Measurements from ENCODE around the gene HDX.
"Not testable (repeated sequence)": the region's sequence is repeated elsewhere in the genome, so short reads cannot be mapped to it uniquely, and the experiment has no call there.

Gene HDX, protein sequence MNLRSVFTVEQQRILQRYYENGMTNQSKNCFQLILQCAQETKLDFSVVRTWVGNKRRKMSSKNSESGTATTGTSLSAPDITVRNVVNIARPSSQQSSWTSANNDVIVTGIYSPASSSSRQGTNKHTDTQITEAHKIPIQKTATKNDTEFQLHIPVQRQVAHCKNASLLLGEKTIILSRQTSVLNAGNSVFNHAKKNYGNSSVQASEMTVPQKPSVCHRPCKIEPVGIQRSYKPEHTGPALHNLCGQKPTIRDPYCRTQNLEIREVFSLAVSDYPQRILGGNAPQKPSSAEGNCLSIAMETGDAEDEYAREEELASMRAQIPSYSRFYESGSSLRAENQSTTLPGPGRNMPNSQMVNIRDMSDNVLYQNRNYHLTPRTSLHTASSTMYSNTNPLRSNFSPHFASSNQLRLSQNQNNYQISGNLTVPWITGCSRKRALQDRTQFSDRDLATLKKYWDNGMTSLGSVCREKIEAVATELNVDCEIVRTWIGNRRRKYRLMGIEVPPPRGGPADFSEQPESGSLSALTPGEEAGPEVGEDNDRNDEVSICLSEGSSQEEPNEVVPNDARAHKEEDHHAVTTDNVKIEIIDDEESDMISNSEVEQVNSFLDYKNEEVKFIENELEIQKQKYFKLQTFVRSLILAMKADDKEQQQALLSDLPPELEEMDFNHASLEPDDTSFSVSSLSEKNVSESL

DNA sequence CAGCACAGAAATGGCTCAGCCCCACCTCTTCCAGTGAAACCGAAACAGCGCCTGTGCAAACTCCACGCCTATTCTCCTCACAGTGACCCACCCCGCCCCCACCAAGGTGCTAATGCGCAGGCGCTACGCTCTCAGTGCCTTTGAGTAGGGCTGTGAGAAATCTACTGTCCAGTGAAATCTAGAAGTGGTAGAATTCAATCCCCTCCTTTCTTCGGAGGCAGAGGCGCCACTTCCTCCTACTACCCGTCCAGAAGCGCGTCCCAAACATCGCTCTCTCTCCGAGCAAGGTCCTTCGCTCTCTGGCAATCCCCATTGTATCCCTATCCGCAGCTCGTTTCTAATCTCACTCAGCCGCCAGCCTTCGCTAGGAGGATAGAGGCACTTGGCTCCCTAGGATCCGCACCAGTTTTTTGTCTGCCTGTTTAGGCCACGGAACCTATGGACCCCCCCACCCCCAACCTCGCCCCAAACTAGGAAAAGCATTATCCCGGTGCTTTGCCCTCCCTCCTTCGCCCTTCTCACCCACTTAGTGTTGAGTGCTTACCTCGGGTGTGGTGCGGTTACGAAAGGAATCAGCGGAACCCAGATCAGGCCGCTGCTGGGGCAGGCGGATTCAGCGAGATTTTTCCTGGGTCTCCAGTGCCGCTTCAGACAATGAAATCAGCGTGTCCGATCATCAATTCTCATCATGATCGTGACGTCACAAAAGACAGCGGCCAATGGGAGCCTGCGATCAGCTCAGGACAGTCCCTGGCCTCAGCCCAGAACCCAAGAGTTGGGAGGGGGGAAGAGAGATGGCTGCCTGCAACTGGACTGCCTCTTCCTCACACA is at the start of gene HDX:
Gene HDX (minus strand): TSS at position 656 of the 831 bp plus-strand sequence. CDS start 27,056 bp downstream, outside the sequence.
- peak; percentile 6 to 44 for DNase-seq (ENCODE audit: low read depth in 2 of 2, low spot score in 1 of 2)

DNA sequence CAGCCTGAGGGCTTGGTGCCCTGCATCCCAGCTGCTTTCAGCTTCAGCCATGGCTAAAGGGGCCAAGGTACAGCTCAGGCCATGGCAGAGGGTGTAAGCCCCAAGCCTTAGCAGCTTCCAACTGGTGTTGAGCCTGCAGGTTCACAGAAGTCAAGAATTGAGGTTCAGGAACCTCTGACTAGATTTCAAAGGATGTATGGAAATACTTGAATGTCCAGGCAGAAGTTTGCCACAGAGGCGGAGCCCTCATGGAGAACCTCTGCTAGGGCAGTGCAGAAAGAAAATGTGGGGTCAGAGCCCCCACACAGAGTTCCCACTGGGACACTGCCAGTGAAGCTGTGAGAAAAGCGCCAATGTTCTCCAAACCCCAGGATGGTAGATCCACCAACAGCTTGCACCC is 39.1 kb upstream of the HDX start:
- DNase-seq (ENCODE audit: low read depth in 2 of 2, low spot score in 1 of 2) = not testable (repeated sequence)

DNA sequence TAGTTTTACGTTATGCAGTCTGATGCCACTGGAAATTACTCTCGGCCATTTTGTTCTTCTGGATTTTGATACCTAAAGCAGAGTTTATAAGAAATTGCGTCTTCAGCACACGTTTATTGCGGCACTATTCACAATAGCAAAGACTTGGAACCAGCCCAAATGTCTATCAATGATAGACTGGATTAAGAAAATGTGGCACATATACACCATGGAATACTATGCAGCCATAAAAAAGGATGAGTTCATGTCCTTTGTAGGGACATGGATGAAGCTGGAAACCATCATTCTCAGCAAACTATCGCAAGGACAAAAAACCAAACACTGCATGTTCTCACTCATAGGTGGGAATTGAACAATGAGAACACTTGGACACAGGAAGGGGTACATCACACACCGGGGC is 35.4 kb upstream of the HDX start:
- not testable (repeated sequence) for DNase-seq (ENCODE audit: low read depth in 2 of 2, low spot score in 1 of 2)

DNA sequence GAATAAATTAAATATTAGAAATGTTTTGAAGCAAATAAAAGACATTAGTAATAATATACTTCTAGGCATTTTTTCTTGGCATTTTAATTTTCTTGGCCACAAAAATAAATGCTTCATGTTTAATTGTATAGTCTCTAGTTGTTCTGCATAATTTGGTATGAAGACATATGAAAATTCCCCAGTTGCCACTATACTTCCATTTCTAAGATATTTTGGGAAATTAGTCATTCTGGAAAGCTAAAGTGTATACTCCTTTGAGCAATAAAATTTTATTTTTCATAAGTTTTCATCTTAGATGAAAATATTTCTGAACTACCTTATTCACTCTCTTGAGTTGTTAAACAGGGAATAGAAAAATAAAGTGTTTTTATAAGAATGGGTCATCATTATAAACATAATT is 13.8 kb downstream of the HDX start:
- no peak for DNase-seq (ENCODE audit: low read depth in 2 of 2, low spot score in 1 of 2)

DNA sequence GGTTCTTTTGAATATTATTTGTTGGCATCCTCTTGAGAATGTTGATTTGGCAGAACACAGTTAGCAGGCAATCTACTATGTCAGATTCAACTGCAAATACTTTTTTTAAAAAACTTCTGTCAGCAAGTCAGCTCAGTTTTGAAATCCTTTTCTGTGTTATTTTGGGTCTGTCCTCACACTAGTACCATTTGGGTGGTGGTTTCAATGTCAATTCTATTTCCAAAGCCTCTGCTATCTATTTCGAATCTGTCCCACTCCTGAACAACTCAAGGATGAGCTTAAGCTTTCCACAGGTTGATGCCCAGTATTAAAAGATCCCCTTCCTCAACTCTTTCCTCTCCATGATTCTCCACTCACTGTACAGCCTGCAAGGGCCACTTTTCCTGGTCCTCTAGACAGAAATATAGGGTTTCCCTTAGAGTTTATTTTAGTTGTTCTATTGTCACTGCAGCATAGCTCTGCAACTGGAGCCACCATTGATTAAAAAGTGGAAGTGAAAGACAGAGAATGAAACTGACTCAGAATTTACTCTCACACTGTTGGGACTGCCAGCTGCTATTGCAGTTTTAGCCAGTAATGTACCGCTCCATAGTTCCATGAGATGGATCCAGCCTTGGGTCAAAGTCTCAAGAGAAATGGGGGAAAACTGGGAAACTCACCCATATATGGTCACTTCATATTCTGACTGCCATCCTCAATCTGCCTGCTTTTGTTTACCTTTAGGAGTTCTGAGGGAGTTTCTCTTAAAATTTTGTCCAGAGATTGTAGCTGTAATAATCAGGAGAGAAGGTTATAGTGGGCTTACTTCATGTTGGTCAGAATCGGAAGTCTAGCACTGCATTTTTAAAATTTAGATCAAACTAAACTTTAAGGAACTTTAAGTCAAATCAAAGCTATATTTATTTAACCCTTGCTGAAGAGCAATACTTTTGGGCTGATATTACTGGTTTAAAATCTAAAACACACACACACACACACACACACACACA is 14.6 kb downstream of the HDX start:
- no peak for DNase-seq (ENCODE audit: low read depth in 2 of 2, low spot score in 1 of 2)

DNA sequence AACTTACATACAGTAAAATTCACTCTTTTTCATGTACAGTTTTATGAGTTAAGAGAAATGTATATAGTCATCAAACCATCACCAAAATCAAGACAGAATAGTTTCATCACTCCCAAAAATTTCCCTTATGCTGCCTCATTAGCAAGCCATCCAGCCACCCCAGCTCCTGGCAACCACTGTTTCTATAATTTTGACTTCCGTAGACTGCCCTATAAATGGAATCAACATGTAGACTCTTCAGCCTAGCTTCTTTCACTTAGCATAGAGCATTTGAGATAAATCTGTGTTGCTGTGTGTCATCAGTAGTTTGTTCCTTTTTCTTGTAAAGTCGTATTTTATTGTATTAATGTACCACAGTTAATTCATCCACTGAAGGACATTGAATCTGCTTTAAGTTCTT is 23.2 kb downstream of the HDX start:
- DNase-seq (ENCODE audit: low read depth in 2 of 2, low spot score in 1 of 2) = no peak

DNA sequence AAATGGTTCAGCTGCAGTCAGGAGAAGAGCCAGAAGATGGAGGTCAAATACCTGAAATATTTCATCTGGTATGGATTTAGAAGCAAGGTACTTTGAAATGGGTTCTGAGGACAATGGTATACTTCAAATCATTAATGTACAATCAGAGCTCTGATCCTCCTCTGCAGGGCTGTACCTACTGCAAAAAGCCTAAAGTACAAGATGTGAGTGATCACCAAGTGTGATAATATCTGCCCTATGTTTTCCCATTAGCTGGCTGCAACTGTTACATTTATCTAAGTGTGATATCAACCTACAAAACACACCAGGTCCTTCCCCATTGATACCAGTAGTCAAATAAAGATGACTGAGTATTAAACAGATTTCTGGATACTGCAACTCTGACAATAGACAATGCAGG is 25.1 kb downstream of the HDX start:
- no peak for DNase-seq (ENCODE audit: low read depth in 2 of 2, low spot score in 1 of 2)

DNA sequence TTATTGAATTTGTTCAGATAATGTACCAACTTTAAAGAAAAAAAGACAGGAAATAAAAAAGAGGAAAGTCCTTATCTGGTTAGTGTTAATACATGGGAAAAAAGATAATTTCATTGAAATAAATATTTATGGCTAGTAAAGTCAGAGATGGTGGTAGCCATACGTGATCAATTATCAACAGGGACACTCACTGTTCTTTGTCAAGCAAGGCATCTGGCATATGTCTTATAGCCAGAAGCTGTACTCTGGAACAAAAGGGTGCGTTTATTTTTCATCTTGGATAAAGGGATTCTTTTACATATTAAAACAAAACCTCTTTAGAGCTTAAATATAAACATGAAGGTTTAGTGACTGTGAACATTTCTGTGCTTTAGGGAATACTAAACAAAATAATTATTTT is 26.7 kb downstream of the HDX start:
- no peak for DNase-seq (ENCODE audit: low read depth in 2 of 2, low spot score in 1 of 2)

DNA sequence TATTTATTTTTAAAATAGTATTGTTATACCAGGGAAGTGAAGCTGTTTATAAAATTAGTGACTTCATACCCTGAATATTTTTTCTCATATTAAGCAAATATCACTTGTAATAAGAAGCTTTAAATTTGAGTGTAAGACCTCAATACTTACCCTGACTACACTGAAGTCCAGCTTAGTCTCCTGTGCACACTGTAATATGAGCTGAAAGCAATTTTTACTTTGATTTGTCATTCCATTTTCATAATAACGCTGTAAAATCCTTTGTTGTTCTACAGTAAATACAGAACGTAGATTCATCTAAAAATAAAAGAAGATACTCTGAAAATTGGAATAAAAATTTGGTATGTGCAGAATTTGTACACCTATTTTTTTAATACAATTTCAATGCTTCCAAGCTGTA is 27.2 kb downstream of the HDX start:
- DNase-seq (ENCODE audit: low read depth in 2 of 2, low spot score in 1 of 2) = no peak

DNA sequence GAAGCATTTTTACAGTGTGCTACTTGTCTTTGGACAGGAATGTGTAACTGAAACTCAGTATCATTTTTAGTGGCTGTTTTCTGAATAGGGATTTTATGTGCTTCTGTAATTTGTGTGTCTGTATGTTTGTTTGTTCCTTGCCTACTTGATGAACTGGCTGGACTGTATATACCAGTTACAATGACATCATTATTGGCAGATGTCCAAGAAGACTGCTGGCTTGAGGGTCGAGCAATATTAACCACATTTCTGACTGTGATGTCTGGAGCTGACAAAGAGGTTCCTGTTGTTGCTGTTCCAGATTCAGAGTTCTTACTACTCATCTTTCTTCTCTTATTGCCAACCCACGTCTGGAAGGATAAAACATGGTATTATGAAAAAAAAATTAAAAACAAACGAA is 33.0 kb downstream of the HDX start:
- no peak for DNase-seq (ENCODE audit: low read depth in 2 of 2, low spot score in 1 of 2)

DNA sequence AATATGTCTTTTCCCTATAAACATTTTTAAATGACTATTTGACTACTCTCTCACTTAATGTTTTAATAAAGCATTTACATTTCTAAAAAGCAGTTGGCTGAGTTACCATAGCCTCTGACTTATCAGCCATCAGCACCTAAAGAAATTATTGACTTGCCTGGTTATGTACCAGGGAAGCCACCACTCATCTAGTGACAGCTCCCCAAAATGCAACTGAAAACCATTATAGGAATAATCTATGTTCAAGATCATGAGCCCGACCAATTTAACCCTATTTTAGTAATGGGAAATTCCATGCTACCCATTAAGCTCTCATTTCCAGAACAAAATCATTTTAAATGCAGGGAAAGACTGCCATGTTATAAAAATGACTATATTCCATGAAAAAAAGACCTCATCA is 34.4 kb downstream of the HDX start:
- DNase-seq (ENCODE audit: low read depth in 2 of 2, low spot score in 1 of 2) = no peak

DNA sequence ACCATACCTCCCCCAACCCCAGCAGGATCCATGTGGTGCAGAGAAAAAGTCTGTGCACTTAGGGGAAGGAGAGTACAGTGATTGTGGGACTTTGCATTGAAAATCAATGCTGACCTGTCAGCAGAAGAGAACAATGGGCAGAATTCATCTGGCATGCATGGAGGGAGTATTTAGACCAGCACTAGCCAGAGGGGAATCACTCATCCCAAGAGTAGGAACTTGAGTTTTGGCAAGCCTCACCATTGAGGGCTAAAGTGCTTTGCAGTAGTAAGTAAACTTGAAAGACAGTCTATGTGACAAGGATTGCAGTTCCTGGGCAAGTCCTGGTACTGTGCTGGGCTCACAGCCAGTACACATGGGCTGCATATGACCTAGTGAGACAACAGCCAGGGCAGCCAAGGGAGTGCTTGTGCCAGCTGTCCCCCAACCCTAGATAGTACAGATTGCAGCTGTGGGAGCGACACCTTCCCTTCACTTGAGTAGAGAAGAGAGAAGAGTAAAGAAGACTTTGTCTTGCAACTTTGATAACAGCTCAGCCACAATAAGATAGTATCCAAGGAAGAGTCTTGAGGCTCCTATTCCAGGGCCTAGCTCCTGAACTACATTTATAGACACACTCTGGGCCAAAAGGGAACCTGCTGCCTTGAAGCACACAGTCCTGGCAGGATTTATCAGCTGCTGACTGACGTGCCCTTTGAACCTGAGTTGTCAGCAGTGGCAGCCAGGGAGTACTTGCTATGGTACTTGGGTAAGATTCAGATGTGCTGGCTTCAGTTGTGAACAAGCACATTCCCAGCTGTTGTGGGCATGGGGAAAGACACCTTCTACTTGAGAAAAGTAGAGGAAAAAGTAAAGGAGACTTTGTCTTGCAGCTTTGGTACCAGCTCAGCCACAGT is 48.7 kb downstream of the HDX start:
- no peak for DNase-seq (ENCODE audit: low read depth in 2 of 2, low spot score in 1 of 2)

DNA sequence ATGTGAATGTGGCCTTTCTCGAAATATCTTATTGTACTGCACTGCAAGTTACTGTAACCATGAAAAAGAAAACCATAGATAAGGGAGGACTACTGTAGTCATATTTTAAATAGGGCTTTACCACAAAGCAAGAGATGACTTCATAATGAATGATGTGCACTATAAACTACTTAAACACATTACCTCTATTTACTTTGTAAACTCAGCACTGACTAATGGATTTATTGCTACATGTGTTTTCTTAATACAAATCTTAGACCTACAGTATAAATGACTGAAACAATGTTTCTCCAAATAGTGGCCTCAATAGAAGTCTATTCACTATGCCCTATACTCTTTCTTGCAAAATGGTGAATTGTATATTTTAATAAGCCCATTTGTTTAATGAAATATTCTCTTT is 61.1 kb downstream of the HDX start:
- DNase-seq (ENCODE audit: low read depth in 2 of 2, low spot score in 1 of 2) = no peak

DNA sequence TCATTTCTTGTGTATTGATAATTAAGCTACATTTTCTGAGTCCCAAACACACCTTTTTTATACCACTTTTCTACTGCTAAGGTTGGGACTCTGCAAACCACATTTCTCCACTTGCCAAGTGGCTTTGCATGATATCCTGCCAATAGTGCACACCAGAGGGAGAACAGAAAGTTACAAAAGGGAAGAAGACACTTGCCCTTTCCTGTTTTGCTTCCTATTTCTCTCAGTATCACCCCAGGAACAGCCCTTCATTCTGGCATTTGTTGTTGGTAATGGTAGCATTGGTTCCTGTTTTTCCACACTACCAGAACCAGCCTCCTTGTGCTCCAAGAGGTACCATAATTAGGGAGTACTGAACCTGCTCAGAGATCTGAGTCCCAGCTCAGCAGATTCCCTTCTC is 87.1 kb downstream of the HDX start:
- no peak for DNase-seq (ENCODE audit: low read depth in 2 of 2, low spot score in 1 of 2)

DNA sequence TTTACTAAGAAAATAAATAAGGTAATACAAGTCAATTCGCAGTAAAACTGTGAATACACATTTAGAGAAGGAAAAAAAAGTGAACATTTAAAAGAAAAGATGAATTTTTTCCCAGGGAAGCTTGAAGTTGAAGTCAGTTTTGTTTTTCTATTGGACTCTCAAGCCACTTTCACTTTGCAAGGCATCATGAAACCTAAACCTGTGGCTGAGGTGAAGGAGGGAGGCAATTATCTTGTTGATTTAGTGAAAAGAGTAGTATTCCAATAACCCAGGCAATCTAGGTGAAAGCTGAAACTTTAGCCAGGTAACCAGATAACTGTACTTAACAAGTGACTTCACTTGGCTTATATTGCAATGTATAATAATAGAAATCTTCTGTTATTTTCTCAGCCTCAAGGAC is 138.6 kb downstream of the HDX start:
- DNase-seq (ENCODE audit: low read depth in 2 of 2, low spot score in 1 of 2) = no peak

DNA sequence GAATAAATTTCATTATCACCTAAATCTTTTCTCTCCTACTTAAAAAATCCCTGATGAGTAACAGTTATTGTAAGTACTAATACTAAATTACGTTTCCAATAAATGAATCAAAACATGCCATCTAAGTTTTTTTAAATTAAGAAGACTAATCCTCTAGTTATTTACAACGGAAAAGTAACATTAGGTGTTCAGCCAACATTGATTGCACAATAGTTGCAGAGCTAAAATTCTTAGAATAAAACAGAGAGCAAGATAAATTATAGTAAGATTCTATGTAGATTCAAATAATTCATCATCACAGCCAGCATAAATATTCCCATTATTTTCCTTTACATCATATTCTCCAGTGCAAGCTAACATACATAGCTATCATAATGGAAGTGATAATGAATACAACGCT is 139.2 kb downstream of the HDX start:
- DNase-seq (ENCODE audit: low read depth in 2 of 2, low spot score in 1 of 2) = no peak

DNA sequence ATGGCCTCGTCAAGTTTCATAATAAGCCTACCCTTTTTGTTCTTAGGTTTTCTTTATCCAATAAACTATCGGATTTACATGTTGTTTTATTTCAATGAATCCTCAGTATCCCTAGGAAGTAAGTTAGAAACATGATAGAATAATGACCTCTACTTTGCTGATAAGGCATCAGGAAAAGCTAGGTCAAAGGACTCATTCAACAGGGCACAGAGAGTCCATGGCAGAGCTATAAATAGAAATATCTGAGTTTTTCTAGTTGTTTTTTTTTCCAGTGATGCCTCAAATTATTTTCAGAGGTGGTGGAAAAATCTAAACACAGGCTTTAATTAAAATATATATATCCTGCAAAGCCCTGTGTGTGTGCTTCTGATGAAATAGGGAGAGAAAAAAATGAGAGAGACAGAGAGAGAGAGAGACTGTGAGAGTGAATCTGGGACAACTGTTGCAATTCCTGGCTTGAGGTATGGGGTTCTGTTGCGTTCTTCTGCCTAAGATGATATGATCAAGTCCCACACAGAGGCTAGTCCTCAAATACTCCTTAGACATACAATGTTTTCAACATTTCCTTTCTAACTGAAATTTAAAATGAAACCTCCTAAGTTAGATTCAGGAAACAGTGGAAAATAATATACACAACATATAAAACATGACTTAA is 139.9 kb downstream of the HDX start:
- no peak for DNase-seq (ENCODE audit: low read depth in 2 of 2, low spot score in 1 of 2)

DNA sequence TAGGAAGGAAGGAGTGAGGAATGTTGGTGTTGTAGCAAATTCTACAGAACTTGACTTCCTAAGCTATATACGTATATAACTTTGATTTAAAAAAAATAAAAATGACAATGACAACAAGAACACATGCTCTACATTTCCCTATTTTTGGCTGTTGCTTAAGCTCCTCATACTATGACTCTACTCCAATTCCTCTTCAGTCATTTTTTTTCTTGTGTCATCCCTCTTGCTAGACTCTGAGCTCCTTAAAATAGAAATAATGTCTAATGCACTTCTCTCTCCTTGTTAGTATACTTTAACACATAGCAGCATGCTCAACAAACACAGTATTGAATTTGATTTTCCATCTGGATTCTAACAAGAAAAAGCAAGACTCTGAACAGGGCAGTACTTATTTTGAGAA is 144.0 kb downstream of the HDX start:
- DNase-seq (ENCODE audit: low read depth in 2 of 2, low spot score in 1 of 2) = no peak

DNA sequence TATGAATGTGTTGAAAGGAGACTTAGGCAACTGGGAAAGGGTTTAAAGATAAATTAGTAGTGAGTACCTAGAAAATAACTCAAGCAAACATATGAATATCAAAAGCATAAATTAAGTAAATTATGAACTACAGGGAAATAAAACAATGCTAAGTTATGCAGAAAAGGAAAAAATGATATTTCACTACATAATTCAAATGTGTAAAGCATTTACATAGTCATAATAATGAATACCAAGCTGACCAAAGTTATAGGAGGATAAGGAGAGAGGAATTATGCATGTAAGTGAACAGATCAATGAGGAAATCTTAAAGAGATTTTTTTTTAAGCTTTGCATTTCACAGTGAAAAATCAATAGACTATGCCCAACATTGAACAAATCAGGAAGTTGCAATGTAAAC is 145.0 kb downstream of the HDX start:
- no peak for DNase-seq (ENCODE audit: low read depth in 2 of 2, low spot score in 1 of 2)

Data from stimulated activated CD8-positive, alpha-beta memory T cell treated with anti-CD3 and anti-CD28 coated beads, Interleukin-4, amount 100 ng/mL, for 4 hours (primary cell).